Suppressor macrophage (primary cell): Measurements from ENCODE around the gene ADGRA1.
"Not testable (repeated sequence)": the region's sequence is repeated elsewhere in the genome, so short reads cannot be mapped to it uniquely, and the experiment has no call there.

Experiments used
- DNase-seq, 4 experiments: peaks; one replicate each; pipeline ENCODE4 v3.0.0-alpha.2; 2020 to 2022
- total RNA-seq, 17 experiments: gene quantifications; one replicate each; lab custom pipeline; 2026; ENCODE audit warnings: mixed read lengths in 6 of 17, inconsistent platforms in 3 of 17; lab: John Stamatoyannopoulos, UW

The ADGRA1 gene, protein sequence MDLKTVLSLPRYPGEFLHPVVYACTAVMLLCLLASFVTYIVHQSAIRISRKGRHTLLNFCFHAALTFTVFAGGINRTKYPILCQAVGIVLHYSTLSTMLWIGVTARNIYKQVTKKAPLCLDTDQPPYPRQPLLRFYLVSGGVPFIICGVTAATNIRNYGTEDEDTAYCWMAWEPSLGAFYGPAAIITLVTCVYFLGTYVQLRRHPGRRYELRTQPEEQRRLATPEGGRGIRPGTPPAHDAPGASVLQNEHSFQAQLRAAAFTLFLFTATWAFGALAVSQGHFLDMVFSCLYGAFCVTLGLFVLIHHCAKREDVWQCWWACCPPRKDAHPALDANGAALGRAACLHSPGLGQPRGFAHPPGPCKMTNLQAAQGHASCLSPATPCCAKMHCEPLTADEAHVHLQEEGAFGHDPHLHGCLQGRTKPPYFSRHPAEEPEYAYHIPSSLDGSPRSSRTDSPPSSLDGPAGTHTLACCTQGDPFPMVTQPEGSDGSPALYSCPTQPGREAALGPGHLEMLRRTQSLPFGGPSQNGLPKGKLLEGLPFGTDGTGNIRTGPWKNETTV
- total RNA-seq, result 0 to 2.0 (median 0) reads per million in 17 experiments

DNA sequence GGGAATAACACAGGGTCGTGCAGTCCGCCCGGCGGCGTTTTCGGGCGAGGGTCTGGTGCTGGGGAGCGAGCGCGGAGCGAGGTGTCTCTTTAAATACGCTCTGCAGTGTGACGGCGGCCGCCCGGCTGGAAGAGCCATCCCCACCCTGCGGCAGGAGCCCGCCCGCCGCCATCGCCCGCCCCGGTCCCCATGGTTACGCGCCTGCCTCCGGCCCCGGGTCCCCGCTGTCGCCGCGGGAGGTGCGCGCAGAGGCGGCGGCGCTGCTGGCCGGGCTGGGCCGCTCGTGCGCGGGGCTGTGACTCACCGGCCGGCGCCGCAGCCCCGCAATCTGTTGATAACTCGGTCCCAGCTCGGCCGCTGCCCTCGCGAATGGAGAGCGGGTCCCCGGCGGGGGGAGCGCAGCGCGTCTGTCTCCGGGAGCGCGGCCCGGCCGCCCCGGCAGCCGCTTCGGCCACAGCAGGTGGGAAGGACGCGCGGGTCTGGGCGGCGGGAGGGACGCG, at the start of gene ADGRA1:
TSS of gene ADGRA1 (plus strand) at position 246 of the 500 bp plus-strand sequence. CDS start 986 bp downstream, outside the sequence.
- DNase-seq, result no peak

DNA sequence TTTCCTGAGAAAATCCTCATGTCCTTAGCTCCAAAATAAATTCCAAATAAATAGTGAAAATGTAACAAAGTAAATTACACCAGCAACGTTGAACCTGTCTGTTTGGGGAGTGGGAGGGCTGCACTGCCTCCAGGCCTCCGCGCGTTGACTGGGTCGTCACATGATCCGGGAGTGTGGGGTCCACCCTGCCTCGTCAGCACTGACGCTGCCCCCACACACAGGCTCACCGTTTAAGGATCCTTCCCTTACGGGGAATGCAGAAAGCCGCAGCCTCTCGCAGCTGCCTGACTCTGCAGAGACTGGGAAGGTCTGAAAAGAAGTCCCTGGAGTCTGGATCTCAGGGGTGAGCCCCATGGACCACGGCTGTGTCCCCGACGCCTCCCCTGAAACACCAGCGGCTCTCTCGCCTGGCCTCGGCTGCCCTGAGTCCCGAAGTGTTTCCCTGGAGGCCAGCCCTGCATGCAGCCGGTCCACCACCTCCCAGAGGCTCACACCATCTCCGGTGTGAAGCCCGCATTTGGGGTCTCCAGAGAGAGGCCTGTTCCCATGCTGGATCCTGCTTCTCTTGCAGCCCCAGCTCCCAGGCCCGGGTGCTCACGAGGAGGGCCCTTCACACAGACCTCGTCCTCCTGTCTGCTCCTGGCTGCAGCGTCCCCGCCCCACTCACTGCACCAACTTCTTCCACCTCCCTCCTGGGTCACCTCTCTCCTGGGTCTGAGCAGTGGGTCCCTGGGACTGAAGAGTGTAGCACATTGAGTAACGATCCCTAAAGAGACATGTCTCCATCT, 49.5 kb upstream of the ADGRA1 start:
- no peak for DNase-seq

DNA sequence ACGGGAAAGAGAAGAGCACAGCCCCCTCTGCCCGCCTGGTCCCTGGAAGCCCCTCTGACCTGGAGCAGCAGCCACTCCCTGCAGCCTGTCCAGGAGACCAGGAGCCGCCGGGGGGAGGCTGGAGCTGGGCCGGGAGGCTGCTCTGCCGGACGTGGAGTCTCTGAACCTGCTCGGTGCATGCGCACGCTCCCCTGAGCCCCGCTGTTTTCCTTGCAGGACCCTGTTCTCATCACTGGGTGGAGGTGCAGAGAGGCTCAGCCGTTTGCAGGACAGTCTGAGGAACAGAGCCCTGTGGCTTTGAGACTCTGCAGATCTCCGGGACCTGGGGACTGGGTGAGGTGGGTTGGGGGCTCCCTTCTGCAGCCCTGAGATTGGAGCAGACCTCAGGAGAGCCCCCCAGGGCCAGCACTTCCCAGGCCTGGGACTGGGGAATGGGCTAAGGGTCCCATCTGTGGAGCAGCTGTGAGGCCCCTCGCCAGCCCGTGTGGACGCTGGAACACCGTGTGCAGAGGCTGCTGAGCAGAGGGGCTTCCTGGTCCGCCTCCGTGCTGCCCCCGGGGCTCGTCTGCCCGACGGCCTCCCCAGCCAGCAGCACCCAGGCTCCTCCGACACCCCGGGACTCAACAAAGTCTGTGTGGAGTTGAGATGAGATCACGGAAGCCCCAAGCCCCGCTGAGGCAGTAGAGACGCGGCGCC, 48.5 kb upstream of the ADGRA1 start:
- DNase-seq, result no peak

DNA sequence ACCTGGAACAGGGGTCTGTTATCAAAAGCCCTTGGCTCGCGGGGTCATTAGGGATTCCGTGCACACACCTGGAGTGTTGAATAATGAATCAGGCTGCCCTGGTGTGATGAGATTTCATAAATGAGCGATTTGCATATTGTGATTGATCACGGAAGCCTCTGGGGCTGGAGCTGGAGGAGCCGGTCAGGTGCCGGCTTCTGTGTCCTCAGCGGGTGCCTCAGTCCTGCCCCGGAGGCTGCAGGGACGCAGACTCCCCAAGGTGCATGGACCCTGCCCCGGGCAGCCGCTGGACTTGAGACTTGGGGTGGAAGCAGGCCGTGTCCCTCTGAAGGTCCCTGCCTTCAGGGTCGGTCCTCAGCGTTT, 47.9 kb upstream of the ADGRA1 start:
- no peak for DNase-seq

DNA sequence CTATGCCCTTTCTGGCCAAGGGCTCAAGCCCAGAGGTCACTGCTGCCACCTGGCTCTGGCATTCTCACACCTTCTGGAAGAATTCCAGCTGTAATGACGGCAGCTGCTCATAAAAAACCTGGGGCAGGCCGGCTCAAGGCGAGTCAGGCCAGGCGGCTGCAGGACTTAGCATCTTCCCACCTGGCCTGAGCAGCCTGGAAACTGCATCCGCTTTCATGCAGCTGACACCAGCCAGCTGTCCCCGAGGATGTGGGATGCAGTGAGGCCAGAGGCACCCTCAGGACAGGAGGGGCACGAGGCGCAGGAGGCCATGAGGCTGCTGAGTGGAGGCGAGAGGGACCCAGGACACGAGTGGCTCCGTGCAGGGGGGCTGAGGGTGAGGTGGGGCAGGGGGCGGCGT, 47.5 kb upstream of the ADGRA1 start:
- DNase-seq, result no peak

DNA sequence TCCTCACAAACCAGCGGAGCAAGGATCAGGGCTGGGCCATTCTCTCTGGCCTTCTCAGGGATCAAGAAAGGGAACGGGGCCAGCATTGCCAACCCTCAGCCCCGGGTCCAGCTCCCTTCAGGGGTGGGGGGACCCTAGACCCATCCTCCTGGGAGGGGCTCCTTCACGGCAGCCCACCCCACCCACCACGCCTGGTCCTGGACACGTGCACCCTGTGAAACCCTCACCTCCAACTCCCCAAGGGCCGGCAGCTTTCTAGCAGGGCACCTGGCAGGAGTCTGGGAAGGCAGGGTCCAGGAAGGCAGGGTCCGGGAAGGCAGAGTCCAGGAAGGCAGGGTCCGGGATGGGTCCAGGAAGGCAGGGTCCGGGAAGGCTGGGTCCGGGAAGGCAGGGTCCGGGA, 46.6 kb upstream of the ADGRA1 start:
- DNase-seq, result no peak

DNA sequence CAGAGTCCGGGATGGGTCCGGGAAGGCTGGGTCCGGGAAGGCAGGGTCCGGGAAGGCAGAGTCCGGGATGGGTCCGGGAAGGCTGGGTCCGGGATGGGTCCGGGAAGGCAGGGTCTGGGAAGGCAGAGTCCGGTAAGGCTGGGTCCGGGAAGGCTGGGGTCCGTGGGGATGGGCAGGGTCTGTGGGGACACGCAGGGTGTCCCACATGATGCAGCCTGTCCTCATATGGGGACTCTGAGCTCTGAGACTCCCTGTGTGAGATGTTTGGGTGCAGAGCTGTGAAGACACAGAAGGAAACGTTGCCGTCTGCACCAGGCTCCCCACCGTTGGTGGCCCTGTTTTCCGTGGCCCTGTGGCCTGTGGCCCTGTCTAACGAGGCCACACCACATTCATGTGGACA, 45.7 kb upstream of the ADGRA1 start:
- no peak for DNase-seq

DNA sequence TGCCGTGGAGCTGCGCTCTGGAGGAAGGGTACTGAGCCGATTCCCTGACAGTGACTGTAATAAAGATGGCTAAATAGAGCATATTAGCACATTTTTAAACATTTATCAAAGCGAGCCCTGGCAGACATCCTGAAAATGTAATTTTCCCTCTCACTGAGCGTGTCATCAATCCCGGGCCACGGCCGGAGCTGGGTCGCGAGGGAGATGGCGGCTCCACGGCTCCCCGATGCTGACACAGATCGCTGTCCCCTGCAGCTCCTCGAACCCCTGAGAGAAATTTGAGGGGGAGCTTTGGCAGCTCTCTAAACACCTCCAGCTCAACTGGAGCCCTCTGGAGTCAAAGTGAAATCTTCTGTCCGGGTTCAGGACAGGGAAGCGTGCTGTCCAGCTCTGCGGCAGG, 44.9 kb upstream of the ADGRA1 start:
- no peak for DNase-seq

DNA sequence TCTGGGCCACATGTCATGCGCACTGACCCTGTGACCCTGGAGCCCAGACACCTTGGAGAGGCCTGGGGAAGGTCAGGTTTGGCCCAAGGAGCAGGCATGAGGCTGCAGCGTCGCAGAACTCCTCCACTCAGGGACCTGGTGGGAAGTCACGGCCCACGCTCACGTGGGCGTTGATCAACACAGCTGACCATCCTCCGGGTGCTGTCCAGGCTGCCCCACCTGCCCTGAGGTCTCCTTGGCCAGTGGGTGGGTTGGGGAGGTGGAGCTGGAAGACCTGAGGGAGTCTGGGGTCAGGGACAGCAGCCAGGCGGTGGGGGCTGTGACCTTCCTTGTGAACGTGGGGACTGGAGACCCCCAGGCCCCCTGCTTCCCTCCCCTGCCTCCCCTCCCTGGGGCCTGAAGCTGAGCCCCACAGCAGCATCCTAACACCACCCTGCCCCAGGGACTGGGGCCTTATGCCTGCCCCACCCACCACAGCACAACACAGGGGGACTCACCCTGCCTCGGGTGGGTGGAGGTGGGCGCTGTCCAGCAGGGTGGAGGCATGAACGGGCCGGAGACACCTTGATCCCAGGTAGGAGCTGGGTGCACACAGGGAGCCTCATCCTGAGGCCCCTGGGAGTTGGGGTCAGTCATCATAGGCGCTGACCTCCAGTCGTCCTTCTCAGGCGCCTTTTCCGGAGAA, 44.0 kb upstream of the ADGRA1 start:
- DNase-seq, result no peak

DNA sequence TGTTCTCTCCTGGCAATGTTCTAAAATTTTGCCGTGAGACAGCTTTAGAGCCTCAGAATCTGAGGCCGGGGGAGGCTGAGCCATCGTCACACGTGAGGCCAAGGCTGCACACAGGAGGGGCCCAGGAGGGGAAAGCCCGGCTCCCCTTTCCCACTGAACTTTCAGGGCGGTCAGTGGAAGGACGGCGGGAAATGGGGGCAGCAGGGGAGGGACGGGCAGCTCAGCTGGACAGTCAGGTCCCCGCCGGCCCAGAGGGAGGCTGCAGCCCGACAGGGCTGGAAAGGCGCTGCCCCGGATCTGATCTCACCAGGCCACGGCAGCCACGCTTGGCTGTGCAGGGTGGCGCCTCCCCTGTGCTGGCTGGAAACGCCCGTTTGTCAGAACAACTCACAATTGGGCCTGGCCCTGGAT, 43.3 kb upstream of the ADGRA1 start:
- no peak for DNase-seq

DNA sequence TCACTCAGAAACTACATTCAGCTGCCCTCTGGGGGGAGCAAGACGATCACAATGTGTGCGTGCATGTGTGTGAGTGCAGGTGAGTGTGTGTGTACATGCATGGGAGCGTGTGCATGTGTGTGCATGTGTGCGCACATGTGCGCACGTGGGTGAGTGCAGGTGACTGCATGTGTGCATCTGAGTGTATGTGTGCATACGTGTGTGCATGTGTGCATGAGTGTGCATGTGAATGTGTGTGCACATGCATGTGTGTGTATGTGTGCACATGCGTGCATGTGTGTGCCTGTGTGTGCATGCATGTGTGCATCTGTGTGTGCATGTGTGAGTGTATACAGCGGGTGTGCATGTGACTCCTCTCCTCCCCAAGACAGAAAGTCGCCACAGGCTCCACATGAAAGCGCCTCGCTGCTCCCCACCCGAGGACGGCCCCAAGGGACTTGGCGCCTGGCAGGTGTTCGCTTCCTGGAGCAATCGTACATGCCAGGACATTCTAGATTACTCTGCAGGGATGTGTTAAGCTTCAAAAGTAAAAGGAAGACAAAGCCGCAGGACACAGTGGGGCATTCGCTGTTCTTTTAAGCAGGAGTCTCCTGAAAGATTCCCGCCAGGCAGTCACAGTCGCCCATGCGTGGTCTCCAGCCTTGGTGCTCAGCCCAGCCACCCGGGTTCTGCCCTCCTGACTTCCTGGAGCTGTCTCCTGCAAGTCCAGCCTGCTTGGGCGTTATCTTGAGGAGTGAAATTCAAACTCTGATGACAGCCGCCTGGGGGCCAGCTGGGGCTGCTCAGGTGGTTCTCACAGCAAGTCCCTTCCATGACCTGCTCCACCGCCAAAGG, 42.0 kb upstream of the ADGRA1 start:
- no peak for DNase-seq

DNA sequence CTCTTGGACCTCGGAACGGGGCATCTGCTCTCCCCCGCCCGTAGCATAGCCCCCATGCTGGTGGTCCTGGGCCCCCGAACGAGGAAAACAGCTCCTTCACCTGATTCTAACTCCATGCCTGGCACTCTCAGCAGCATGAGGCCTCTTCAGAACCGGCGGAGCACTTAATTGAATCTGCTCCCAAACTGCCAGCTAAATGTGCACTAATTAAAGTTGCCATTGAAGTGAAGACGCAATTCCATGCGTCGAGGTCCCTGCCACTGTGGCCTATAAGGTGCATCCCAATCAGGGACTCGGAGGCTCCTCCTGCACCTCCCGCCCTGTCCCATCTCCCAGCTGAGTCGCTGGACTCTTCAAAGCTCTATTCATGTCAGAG, 41.3 kb upstream of the ADGRA1 start:
- DNase-seq, result no peak

DNA sequence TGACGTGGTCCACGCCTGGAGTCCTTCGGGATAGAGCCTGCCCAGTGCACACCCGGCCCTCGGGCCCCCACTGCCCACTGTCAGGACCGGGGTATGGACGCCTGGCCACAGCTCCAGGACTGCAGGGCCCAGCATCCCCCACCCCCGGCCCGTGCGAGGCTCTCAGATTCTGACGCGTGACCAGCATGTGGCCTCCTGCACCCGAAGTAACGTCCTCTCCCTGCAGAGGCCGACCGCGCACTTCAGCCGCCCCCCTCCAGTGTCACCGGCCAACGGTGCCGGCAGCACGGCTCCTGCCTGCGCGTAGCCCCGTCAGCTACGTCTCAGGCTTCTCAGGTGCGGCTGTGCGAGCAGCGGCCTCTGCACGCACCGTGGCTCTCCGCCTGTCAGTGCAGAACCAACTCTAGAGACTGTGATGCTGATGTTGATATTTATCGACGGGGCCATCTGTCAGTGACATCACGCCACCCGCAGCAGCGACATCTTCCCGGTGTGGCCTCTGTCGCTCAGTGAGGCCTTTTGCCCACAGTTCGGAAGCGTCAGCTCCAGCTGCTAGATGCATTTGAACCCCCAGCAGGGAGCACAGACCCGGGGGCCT, 40.1 kb upstream of the ADGRA1 start:
- DNase-seq, result no peak

DNA sequence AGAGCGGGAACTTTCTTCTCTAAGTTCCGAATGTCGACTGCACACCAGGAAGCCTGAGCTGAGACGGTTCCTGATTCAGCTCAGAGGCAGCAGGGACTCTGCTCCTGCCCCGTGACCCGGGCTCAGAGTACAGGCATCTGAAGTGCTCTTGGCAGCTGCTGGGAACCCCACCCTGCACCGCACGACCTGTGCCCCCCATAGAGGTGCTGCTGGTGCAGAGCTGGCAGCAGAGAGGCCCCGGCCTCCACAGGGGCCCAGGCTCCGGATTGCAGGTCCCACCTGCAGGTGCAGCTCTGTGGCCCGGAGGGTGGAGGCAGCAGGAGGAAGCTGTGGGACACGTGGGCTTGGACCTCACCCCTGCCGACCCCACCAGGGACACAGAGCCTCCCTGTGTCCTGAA, 39.5 kb upstream of the ADGRA1 start:
- peak in 2 of 4 experiments; percentile 11 to 12 for DNase-seq

DNA sequence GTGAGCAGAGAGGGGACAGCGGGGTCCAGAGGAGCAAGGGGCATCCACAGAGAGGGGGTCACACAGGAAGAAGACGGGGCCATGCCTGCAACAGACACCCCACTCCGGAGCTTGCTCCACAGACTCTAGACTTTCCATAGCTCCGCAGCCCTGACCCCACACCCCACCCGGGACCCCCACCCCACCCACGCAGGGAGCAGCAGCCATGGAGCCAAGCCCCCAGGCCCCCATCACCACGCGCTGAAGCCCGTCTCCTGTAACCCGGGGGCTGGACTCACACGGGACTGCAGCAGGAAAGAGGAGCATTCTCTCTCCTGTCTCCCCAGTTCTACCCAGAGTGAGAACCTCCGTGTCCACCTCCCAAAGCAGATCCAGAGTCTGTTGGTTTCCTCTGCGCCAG, 38.8 kb upstream of the ADGRA1 start:
- no peak for DNase-seq

DNA sequence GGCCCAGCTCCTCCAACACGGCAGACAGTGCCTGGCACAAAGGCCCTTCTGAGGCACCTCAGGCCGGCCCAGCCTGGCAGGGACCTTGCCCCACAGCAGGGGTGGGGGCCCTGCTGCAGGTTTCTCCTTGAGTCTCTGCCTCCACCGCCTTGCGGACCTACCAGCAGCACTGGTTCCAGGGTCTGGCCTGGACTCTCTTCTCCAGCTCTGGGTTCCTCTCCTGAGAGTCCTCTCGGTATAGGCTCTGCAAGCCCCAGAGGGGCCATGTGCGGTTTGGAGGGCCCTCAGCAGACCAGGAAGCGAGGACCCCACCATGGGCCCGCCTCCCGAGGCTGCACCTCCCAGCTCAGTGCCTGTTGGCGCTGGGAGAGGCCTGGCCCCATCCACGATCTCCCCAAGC, 38.1 kb upstream of the ADGRA1 start:
- no peak for DNase-seq

DNA sequence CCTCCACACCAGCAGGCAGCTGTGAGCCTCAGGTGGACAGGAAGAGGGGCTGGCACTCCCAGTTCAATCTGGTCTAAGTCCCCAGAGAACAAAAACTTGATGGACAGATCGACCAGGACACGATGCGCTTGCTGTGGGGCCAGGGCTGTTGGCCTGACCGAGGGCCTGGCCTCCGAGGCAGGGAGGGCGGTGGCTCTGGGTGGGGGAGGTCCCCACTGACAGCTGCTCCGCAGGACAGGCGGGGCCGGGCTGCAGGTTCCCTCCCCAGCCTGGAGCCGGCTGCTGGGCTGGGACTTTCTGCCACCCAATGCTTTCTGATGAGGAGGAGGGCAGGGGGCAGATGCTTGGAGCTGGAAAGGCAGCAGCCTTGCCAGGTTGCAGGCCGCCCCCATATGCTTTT, 37.4 kb upstream of the ADGRA1 start:
- DNase-seq, result no peak

DNA sequence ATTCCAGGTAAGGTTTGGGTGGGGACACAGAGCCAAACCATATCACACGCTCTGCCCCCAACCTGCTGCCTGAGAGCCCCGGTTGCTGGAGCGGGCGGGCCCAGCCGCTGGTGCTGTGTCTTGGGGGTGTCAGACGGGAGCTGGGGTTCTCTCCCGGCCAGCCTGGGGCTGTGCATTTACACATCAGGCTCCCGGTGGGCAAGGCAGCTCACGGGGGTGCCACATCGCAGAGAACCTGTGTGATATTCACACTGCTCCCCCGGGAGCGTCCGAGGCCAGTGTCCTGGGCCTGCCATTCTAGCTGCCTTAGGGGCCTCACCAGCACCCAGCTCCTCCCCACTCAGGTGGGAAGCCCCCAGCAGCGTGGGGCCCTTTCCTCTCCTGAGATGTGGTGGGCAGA, 35.6 kb upstream of the ADGRA1 start:
- DNase-seq, result no peak

DNA sequence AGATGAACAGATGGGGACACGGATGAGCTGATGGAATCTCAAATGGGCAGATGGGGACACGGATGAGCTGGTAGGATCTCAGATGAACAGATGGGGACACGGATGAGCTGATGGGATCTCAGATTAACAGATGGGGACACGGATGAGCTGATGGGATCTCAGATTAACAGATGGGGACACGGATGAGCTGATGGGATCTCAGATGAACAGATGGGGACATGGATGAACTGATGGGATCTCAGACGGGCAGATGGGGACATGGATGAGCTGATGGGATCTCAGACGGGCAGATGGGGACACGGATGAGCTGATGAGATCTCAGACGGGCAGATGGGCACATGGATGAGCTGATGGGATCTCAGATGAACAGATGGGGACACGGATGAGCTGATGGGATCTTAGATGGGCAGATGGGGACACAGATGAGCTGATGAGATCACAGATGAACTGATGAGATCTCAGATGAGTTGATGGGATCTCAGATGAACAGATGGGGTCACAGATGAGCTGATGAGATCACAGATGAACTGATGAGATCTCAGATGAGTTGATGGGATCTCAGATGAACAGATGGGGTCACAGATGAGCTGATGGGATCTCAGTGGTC, 34.1 kb upstream of the ADGRA1 start:
- not testable (repeated sequence) for DNase-seq

DNA sequence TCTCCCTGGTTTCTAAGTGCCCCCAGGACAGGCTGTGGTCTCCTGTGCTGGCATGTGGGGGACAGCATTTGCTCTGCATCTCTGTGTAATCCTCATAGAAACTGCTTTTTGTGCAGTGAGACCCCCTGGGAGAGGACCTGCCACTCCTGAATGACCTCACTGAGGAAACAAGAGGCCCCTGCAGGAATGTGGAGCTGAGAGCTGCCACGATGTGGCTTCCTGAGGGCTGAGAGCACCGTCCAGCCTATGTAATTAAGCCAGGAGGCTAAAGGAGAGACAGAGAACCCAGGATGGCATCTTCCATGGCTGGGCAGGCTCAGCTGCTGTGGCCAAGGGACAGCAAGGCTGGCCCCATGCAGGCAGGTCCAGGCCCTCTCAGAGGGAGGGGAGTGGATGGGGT, 32.3 kb upstream of the ADGRA1 start:
- no peak for DNase-seq

DNA sequence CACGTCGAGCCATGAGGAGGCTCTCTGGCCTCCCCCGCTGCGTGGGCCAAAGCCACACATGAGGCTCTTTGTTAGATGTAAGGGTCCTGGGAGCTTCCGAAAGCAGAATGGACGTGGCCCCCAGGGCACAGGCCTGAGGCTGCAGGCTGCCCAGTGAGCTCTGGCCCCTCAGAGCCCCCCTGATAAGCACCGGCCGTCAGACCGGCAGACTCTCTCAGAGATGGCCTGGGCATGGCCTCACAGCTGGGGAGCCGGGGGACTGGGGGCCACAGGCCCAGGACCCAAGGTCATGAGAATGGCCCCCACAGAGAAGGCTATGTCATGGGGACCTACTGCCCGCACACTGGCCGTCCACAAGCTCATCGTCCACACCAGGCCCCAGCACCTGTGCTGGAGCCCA, 31.7 kb upstream of the ADGRA1 start:
- no peak for DNase-seq
